ENCODE results near the gene C16orf89. TPM values are rescaled to one million over a fixed set of nuclear protein-coding genes. Genes with fewer than 3 reads are reported as not detected.
A peak's percentile ranks its signal among the peaks of the same experiment; 100 is the strongest.
"Not testable (repeated sequence)": the region's sequence is repeated elsewhere in the genome, so short reads cannot be mapped to it uniquely, and the experiment has no call there.

The C16orf89 gene
- total RNA-seq, 4 donors from 2014 or later, result 1.5 to 2.1 (median 1.9) TPM

- intact Hi-C loops (cut with DNase I), result not testable (repeated sequence)
- TF ChIP-seq POLR2AphosphoS5 (IDR thresholded peaks at IDR 0.05), result peak in 1 of 2 donors; percentile 45
- WGBS, result 6% methylated on average over 21 of the region's 67 CpGs
Observed at GRCh38 chr16:5098221-5099159, 32.7 kb upstream of the C16orf89 start.

GRCh38 chr16:5097470-5098220 is 31.9 kb upstream of the C16orf89 start, which contains the start of gene EEF2KMT:
TSS of gene EEF2KMT (minus strand) at chr16:5097795. CDS start at chr16:5097739, 56 bp downstream.
- H3K9me3 ChIP-seq; intact Hi-C loops (cut with DNase I); H3K36me3 ChIP-seq; H3K27me3 ChIP-seq: not testable (repeated sequence)
- whole genome bisulfite sequencing, result 0% methylated on average over 2 of the region's 67 CpGs
- H3K4me1 ChIP-seq, result peaks cover 0 to 14% (median 14%) of the 10 kb centered on the region in 4 donors
- peak within 1 kb of the TSS; percentile 80 to 88 (median 84) for H3K27ac ChIP-seq (replicated peaks in 1 of 4)
- peak; percentile 23 to 42 for TF ChIP-seq POLR2AphosphoS5 (IDR thresholded peaks at IDR 0.05)
- H3K4me3 ChIP-seq, result peak within 1 kb of the TSS; percentile 72 to 91 (median 84)
- peak; percentile 99 for DNase-seq (ENCODE audit: extremely low spot score)

More at GRCh38 chr16:5098221-5099159, 32.7 kb upstream of the C16orf89 start:
- not testable (repeated sequence) for H3K27me3 ChIP-seq; H3K9me3 ChIP-seq; DNase-seq (ENCODE audit: extremely low spot score); H3K36me3 ChIP-seq
- peak overlapping the region; percentile 80 to 88 (median 84) for H3K27ac ChIP-seq (replicated peaks in 1 of 4)
- H3K4me1 ChIP-seq, result peaks cover 0 to 14% (median 14%) of the 10 kb centered on the region in 4 donors
- H3K4me3 ChIP-seq, result peak overlapping the region; percentile 72 to 91 (median 84)

GRCh38 chr16:5097061-5097469 is 31.3 kb upstream of the C16orf89 start:
- H3K9me3 ChIP-seq; H3K27me3 ChIP-seq; DNase-seq (ENCODE audit: extremely low spot score); H3K36me3 ChIP-seq; intact Hi-C loops (cut with DNase I): not testable (repeated sequence)
- Histone ChIP-seq H3K4me3 (peak overlapping the region; percentile 72 to 91 (median 84)), H3K27ac (replicated peaks in 1 of 4) (peak overlapping the region; percentile 80 to 88 (median 82)), H3K4me1 (peaks cover 0 to 18% (median 15%) of the 10 kb centered on the region in 4 donors)
- 0% methylated on average over 13 of the region's 23 CpGs for WGBS

DNA sequence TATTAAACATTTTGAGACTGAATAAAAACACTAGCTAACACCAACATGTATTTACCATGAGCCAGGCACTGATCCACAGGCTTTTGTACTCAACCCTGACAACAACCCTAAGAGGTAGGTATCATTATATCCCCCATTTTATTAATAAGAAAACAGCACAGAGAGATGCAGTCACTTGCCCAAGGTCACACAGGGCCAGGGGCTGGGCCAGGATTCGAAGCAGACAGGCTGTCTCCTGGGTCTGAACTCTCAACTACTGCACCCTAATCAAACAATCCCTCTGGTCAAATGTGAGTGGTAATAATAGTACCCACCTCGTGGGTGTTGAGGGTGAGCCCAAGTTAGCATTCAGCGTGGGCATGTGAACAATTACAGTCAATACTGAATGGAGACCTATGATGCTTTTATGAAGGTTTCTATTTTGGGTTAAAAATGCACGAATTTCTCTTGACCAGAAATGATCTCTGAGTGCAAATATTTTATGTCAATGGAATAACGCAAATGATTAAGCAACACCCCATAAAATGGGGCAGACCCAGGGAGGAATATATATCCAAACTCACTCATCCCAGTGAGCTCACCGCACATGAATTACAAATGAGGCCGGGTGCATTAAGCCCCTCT is 30.8 kb upstream of the C16orf89 start:
- H3K36me3 ChIP-seq; intact Hi-C loops (cut with DNase I); H3K9me3 ChIP-seq; DNase-seq (ENCODE audit: extremely low spot score); H3K27me3 ChIP-seq: not testable (repeated sequence)
- H3K27ac ChIP-seq (replicated peaks in 1 of 4), result peak overlapping the region; percentile 80 to 88 (median 82)
- peak overlapping the region; percentile 72 to 91 (median 84) for H3K4me3 ChIP-seq
- peaks cover 0 to 20% (median 16%) of the 10 kb centered on the region in 4 donors for H3K4me1 ChIP-seq
- WGBS, result 32% methylated on average over 7 of the region's 7 CpGs

DNA sequence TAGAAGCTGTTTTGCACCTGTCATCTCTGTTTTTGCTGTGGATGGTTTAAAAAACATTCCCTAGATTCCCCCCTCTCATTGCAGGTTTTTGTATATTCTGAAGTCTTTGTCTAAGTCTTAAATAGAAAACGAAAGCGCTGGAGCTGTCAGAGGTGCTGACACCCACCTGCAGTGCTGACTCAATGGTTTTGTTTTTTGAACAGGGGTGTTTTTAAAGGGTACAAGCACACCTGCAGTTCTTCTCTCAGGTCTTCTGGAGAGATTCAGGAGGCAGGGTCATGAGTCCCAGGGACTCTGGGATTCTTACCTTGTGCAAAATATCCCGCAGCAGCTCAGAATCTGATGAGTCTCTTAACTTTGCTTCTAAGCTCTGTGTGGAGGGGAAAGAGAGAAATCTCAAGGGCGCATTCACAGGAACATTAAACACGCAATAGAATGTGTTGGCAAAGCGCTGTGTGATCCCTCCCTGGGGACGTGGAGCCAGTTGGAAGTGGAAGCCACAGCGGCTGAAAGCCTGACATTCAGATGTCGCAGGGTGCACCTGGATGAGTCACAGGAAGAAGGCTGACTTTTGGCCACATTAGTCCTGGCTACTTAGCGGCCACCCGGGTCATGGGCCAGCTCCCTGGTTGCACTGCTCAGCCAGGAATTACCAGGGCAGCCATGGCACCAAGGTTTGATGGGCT is 29.5 kb upstream of the C16orf89 start:
- intact Hi-C loops (cut with DNase I); H3K27me3 ChIP-seq; H3K36me3 ChIP-seq; DNase-seq (ENCODE audit: extremely low spot score); H3K9me3 ChIP-seq; H3K4me3 ChIP-seq; H3K27ac ChIP-seq (replicated peaks in 1 of 4): not testable (repeated sequence)
- peaks cover 0 to 20% (median 16%) of the 10 kb centered on the region in 4 donors for H3K4me1 ChIP-seq
- 65% methylated on average over 11 of the region's 11 CpGs for WGBS

- peaks cover 2 to 21% (median 14%) of the 10 kb centered on the region in 4 donors for H3K36me3 ChIP-seq
- H3K4me1 ChIP-seq, result peaks cover 0 to 17% (median 12%) of the 10 kb centered on the region in 4 donors
- intact Hi-C loops (cut with DNase I); H3K27ac ChIP-seq (replicated peaks in 1 of 4); H3K9me3 ChIP-seq; H3K4me3 ChIP-seq; DNase-seq (ENCODE audit: extremely low spot score); H3K27me3 ChIP-seq: not testable (repeated sequence)
- 86% methylated on average over 8 of the region's 11 CpGs for WGBS
Observed at GRCh38 chr16:5093746-5094145, 28.0 kb upstream of the C16orf89 start.

- H3K27me3 ChIP-seq; intact Hi-C loops (cut with DNase I); H3K9me3 ChIP-seq; H3K27ac ChIP-seq (replicated peaks in 1 of 4); DNase-seq (ENCODE audit: extremely low spot score); H3K4me3 ChIP-seq: not testable (repeated sequence)
- peaks cover 0 to 15% (median 10%) of the 10 kb centered on the region in 4 donors for H3K4me1 ChIP-seq
- 82% methylated on average over 6 of the region's 9 CpGs for WGBS
- peaks cover 4 to 27% (median 17%) of the 10 kb centered on the region in 4 donors for H3K36me3 ChIP-seq
Observed at GRCh38 chr16:5093081-5093480, 27.3 kb upstream of the C16orf89 start.

- H3K4me1 ChIP-seq; H3K27me3 ChIP-seq; H3K9me3 ChIP-seq; H3K4me3 ChIP-seq; intact Hi-C loops (cut with DNase I); H3K27ac ChIP-seq (replicated peaks in 1 of 4); DNase-seq (ENCODE audit: extremely low spot score): not testable (repeated sequence)
- 94% methylated on average over 9 of the region's 9 CpGs for WGBS
- peaks cover 8 to 48% (median 24%) of the 10 kb centered on the region in 4 donors for H3K36me3 ChIP-seq
Observed at GRCh38 chr16:5090592-5090991, 24.8 kb upstream of the C16orf89 start.

DNA sequence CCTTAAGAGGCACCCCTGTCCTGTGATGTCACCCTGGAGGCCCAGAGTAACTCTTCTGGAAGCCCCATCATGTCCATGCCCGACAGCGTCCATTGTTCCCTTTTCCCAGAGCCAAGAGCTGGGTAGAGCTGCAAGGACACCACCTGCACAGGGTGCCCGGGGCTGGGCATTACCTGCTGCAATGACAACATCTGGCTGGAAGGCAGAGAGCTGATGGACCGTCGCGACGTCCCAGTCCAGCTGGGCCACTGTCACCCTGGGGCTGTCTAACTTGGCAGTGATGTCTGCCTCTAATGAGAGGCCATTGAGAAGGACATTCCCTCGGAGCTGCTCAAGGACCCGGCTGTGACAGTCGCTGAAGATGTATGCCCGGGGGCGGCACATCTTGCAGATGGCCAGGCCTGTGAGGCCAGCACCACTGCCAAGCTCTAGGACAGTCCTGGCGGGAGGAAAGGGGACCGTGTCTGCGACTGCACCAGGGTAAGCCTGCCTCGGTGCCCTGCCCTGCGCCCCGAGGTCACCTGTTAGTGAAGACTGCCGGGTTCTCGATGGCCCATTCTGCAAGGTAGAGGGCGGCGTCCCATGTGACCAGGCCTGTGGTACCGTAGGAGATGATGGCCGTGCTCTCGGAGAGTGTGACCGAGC is 24.3 kb upstream of the C16orf89 start:
- H3K27ac ChIP-seq (replicated peaks in 1 of 4); H3K4me1 ChIP-seq; H3K4me3 ChIP-seq; intact Hi-C loops (cut with DNase I); DNase-seq (ENCODE audit: extremely low spot score); H3K27me3 ChIP-seq; H3K9me3 ChIP-seq: not testable (repeated sequence)
- peaks cover 11 to 54% (median 30%) of the 10 kb centered on the region in 4 donors for H3K36me3 ChIP-seq
- whole genome bisulfite sequencing, result 91% methylated on average over 16 of the region's 26 CpGs

DNA sequence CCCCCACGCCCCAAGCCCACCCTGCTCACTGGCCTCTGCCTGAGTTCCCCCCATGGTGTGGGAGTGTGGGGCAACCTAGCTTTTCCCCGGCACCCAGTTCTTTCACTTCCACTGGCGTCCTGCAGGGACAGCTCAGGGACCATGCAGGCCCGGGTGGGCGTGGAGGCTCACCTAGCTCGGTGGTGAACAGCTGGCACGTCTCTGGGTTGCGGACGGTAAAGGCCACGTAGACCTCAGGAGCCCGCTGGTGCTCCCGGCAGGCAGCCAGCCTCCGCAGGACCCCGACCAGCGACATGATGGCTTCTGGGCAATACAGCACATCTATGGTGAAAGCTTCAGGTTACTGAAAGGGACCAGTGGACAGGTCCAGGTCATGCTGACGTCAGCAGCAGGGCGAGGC is 23.2 kb upstream of the C16orf89 start:
- peaks cover 11 to 62% (median 36%) of the 10 kb centered on the region in 4 donors for H3K36me3 ChIP-seq
- WGBS, result 93% methylated on average over 6 of the region's 17 CpGs
- H3K4me3 ChIP-seq; H3K27ac ChIP-seq (replicated peaks in 1 of 4); DNase-seq (ENCODE audit: extremely low spot score); H3K9me3 ChIP-seq; intact Hi-C loops (cut with DNase I); H3K27me3 ChIP-seq; H3K4me1 ChIP-seq: not testable (repeated sequence)

Measured in esophagus muscularis mucosa (tissue), 4 donors.